Left ventricle myocardium superior (tissue), 1 donor: ENCODE measurements around the gene PARD3B. TPM values are rescaled to one million over a fixed set of nuclear protein-coding genes. Genes with fewer than 3 reads are reported as not detected.

ENCODE experiments used
- ATAC-seq: fragments of 200-7000 bp; cut with Tn5 transposase; one replicate; pipeline ENCODE4 v1.9.1; 2020; ENCODE audit warnings: mild to moderate bottlenecking, moderate library complexity
- DNase-seq: peaks from one replicate; pipeline ENCODE4 v3.0.0-alpha.2; 2020
- intact Hi-C: fragments of 100-400 bp; cut with micrococcal nuclease; formaldehyde crosslinking; loops from one replicate; pipeline ENCODE4 v1.11.0; 2022
- total RNA-seq: library from RNA; stranded (reverse); fragmentation: NEBNext Ultra II Directional; extraction: Animal tissue kit (Norgen Biotek cat#: 25700); gene quantifications from one replicate; pipeline ENCODE4 v1.2.1, GENCODE V29; 2021
- donor health status: DM: no; HTN: yes; CAD: no; lungs with severe emphysema.

PARD3B gene
- total RNA-seq, 1 donor from 2014 or later: 6.5 TPM

GRCh38 chr2:205047273-205047839, 502.1 kb downstream of the PARD3B start:
- DNase-seq (no peak), ATAC-seq (no peak)
- intact Hi-C loops: no loop called here

- ATAC-seq (no peak), DNase-seq (no peak)
- intact Hi-C loops: no loop called here
Measured at GRCh38 chr2:205051417-205051816, 506.1 kb downstream of the PARD3B start.

GRCh38 chr2:205052781-205053180, 507.5 kb downstream of the PARD3B start:
- no peak for DNase-seq
- intact Hi-C loops: no loop called here
- ATAC-seq: no peak

DNA sequence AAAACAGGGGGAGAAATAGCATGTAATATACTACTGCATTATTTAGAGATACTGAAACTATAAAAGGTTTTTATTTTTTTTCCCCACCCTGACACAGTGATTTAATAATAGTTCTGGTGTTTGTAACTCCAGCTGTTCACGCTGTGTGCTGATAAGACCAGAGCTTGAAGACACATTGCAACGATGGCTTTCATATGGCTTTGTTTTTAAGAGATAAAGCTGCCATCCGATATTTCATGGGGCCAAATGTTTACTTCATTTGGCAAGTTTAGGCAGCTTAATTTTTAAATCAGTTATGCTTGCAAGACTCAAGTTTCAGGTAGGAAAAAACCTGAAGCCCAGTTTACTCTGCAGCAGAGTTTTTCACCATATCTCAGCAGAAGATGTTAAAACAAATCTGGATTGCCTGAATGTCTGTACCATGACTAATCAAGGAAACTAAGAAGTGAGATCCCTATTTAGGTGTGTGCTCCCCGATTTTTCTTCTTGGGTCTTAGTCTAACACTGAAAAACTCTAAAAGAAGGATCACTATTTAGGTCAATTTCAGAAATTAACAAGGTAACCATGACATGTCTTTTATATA, 508.6 kb downstream of the PARD3B start:
- no peak for DNase-seq
- intact Hi-C loops: no loop called here
- peak; percentile 60 for ATAC-seq

DNA sequence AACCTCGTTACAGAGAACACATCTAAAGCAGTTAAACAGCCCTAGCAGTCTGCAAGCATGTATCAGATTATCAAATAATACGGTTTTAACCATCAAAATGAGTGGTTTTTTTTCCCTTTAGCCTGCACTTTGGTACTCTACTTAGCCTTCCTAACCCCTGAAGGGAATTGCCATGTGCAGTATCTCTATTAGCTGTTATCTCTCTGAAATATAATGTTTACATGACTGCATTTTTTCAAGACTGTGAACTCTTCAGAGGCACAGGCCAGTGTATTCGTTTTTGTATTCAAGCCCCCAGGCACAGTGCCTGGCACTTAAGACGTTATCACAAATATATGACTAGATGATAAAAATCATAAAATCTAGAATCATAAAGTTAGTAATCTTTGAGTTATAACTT, 509.5 kb downstream of the PARD3B start:
- intact Hi-C loops: no loop called here

GRCh38 chr2:205055251-205055650, 510.0 kb downstream of the PARD3B start:
- intact Hi-C loops: no loop called here
- ATAC-seq (no peak), DNase-seq (no peak)

More for the DNA sequence above, 509.5 kb downstream of the PARD3B start:
- no peak for DNase-seq
- no peak for ATAC-seq

GRCh38 chr2:205056151-205056561, 510.9 kb downstream of the PARD3B start:
- DNase-seq (no peak), ATAC-seq (no peak)
- intact Hi-C loops: no loop called here

- no peak for DNase-seq
- intact Hi-C loops: no loop called here
- ATAC-seq: no peak
Measured at GRCh38 chr2:205058409-205058808, 513.1 kb downstream of the PARD3B start.

GRCh38 chr2:205060269-205060668, 515.0 kb downstream of the PARD3B start:
- no peak for DNase-seq
- intact Hi-C loops: no loop called here
- ATAC-seq: no peak

DNA sequence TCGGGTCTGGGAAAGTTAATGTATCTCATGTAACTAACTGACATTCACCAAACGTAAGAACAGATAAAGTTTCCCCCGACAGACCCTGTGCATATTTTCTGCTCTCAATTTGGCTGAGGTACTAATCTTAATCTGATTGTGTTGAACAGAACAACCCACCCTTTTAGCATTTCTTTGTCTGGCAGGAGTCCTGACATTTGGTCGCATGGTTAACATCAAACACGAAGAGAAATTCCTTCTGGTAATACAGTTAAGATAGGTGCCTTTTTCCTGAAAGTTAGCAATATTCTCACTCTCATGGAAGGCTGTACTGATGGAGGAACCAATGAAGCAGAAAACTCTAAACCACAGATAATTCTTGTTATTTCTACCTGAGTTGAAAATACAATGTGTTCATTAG, 520.8 kb downstream of the PARD3B start:
- DNase-seq: no peak
- no peak for ATAC-seq
- intact Hi-C loops: no loop called here

DNA sequence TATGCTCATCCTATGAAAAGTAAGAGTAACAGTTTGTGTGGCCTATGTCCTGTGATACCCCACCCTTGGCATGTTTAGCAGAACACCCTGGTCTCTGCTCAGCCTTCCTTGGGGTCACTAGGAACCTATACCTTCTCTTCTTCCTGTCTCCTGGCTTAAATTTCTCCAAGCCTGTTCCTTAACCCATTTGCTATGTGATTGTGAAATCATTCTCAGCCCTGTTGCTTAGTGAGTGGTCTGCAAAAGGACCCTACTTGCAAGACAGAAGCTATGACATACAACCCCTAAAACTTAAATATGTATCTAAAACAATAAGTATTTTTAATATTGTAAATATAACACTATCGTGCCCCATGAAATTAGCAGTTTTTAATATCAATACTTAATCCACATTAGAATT, 524.7 kb downstream of the PARD3B start:
- DNase-seq: no peak
- ATAC-seq: no peak
- intact Hi-C loops: no loop called here

GRCh38 chr2:205070889-205071288, 525.6 kb downstream of the PARD3B start:
- intact Hi-C loops: no loop called here

DNA sequence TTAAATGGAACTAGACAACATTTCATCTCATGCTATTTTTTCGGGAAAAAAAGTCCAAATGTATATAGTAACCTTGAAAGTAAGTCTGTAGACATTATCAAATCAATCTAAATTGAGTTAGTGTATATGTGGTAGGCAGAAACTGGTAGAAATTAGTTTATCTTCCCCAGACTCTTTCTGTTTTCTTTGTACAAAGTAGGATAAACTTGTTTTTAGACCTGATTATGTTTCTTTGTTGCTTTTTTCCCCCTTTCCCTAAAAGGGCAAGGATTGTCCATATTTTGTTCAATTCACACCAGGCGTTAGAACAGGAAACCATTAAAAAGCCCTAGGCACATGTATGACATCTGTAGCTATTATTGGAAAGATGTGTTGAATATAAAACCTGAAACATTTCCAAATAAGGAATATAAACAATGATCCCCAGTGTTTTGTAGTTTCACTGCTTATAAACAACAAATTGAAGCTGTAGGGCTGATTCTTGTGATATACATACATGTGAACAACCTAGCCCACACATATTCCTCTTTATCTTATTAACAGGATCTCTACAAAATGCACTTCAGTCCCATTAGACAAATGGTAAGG, 528.3 kb downstream of the PARD3B start:
- DNase-seq (no peak), ATAC-seq (no peak)
- intact Hi-C loops: no loop called here

More at GRCh38 chr2:205070889-205071288, 525.6 kb downstream of the PARD3B start:
- DNase-seq (no peak), ATAC-seq (no peak)

DNA sequence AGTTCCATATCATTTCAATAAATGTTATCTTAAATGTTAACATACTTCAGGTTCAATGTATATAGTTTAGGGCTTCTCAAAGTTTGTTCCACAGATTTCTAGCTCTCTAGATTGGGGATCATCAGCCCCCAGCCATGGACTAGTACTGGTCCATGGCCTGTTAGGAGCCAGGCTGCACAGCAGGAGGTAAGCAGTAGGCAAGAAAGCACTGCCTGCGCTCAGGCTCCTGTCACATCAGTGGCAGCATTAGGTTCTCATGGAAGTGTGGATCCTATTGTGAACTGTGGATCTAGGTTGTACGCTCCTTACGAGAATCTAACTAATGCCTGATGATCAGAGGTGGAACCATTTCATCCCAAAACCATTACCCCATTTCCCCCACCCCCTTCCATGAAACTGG, 531.1 kb downstream of the PARD3B start:
- no peak for ATAC-seq
- DNase-seq: no peak
- intact Hi-C loops: no loop called here

DNA sequence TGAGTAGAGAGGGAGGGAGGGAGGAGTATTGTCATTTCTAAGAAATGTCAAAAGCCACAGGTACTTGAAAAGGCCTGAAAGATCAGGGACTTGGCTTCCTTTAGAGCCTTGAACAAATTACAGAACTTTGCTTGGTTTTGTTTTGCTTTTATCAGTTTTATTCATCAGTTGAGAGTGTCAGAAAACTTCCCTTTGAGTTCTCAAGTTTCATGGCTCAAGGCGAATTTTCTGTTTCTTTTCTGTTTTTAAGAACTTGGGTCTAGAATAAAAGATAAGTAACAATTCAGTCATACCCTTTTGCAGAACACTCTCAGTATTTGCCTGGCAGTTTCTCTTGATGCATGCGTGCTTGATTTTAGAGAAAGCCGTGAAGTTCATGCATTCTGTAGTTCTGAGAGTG, 531.9 kb downstream of the PARD3B start:
- ATAC-seq (no peak), DNase-seq (no peak)
- intact Hi-C loops: no loop called here

GRCh38 chr2:205078762-205079161, 533.5 kb downstream of the PARD3B start:
- DNase-seq (no peak), ATAC-seq (no peak)
- intact Hi-C loops: no loop called here

DNA sequence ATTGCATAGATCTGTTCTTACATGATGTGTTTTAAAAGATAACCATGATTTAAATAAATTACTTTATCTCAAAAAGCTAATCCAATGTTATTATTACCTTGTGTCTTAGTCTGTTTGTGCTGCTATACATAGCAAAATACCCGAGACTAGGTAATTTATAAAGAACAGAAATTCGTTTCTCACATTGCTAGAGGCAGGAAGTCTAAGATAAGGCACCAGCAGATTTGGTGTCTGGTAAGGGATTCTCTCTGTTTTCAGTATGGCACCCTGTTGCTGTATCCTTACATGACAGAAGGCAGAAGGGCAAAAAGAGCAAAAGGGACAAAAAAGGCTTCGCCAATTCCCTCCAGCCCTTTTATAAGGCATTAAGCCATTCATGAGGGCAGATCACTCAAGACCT, 533.9 kb downstream of the PARD3B start:
- ATAC-seq (no peak), DNase-seq (no peak)
- intact Hi-C loops: no loop called here

- no peak for DNase-seq
Measured at GRCh38 chr2:205086662-205087061, 541.4 kb downstream of the PARD3B start.

GRCh38 chr2:205087862-205088261, 542.6 kb downstream of the PARD3B start:
- ATAC-seq (no peak), DNase-seq (no peak)
- intact Hi-C loops: no loop called here

More at GRCh38 chr2:205086662-205087061, 541.4 kb downstream of the PARD3B start:
- no peak for ATAC-seq
- intact Hi-C loops: no loop called here

DNA sequence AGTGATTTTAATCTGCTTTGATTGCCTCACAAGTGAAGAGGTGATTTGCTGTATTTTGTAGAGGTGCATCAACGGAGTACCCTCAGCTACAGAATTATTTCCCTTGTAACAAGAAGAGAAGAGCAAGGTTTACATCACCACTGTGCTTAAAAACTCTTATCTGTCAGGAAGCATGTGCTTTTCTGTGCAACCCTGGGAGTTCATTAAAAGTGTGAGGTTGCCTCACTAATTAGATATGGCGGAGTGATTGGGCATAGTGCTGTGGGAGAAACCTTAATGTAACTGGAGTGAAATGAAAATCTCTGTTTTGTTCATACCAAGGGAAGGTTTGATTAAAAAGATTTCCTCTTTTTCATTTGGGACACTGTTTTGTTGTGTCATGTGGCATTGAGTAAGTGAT, 544.7 kb downstream of the PARD3B start:
- DNase-seq: no peak
- intact Hi-C loops: no loop called here
- no peak for ATAC-seq

DNA sequence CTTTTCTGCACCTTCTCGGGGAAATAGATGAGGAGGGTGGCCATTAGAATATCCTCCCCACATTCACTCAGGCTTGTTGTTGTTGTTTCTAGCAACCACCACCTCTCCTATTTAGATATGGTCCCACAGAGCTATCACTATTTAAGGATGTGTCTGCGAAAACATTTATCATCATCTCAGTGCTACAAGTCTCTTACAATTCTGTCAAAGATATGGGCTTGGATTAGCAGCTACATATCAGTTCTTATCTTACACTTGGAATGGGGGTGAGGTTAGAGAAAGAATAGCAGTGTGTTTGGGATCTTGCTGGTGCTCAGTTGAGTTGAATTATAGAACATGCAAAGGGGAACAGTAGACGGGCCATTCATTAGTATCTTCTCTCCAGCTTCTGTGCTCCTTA, 546.1 kb downstream of the PARD3B start:
- DNase-seq (no peak), ATAC-seq (no peak)
- intact Hi-C loops: no loop called here
